Gastrocnemius medialis (tissue), 4 donors: ENCODE results near the gene OTOP2. TPM values are rescaled to one million over a fixed set of nuclear protein-coding genes. Genes with fewer than 3 reads are reported as not detected.
"Not testable (repeated sequence)": the region's sequence is repeated elsewhere in the genome, so short reads cannot be mapped to it uniquely, and the experiment has no call there.

Experiments
- ATAC-seq, 2 donors: fragments of 150-250 bp; one replicate each; pipeline ENCODE4 v1.9.1; 2016
- DNase-seq, 2 donors: peaks; one replicate each; pipeline ENCODE4 v3.0.0-alpha.2; 2019
- H3K27ac ChIP-seq, 4 donors: fragments of 200-600 bp; sonication (generic); 1 replicate in 1 of 4; 2 replicates in 3 of 4; pipeline ENCODE4 v1.5.1; 2016 to 2018; ENCODE audit warnings: mild to moderate bottlenecking in 2 of 4, moderate library complexity in 1 of 4
- H3K27me3 ChIP-seq, 3 donors: fragments of 200-600 bp; sonication (generic) in 2 of 3; 1 replicate in 1 of 3; 2 replicates in 2 of 3; pipeline versions ENCODE4 v1.5.1 to v1.6.0; 2016 to 2019; ENCODE audit warnings: mild to moderate bottlenecking in 1 of 3, moderate library complexity in 1 of 3
- H3K36me3 ChIP-seq, 2 donors: fragments of 200-600 bp; sonication (generic) in 1 of 2; one replicate each; pipeline ENCODE4 v1.5.1; 2017 to 2018
- H3K4me1 ChIP-seq, 2 donors: fragments of 200-600 bp; sonication (generic) in 1 of 2; one replicate each; pipeline ENCODE4 v1.5.1; 2016 to 2017; ENCODE audit warnings: mild to moderate bottlenecking in 2 of 2
- H3K4me3 ChIP-seq, 4 donors: fragments of 200-600 bp; sonication (generic) in 3 of 4; 1 replicate in 1 of 4; 2 replicates in 3 of 4; pipeline ENCODE4 v1.5.1; 2016 to 2019; ENCODE audit warnings: mild to moderate bottlenecking in 2 of 4
- H3K9me3 ChIP-seq, 3 donors: fragments of 200-600 bp; sonication (generic) in 2 of 3; 1 replicate in 1 of 3; 2 replicates in 2 of 3; pipeline ENCODE4 v1.5.1; 2016 to 2019
- POLR2A ChIP-seq, 2 donors: fragments of 450-650 bp; IDR thresholded peaks; one replicate each; pipeline ENCODE4 v1.6.1; 2017; ENCODE audit warnings: antibody characterized with exemption in 2 of 2, mild to moderate bottlenecking in 2 of 2, moderate library complexity in 2 of 2
- in situ Hi-C, 4 donors: fragments of 200-750 bp; cut with MboI; loops; one replicate each; pipeline versions ENCODE4 v1.15.0 to v1.8.0; 2017; ENCODE audit warnings: low sequenced_read_pairs in 4 of 4
- intact Hi-C: fragments of 100-400 bp; cut with DNase I; formaldehyde crosslinking; loops from one replicate; pipeline ENCODE4 v1.15.1; 2023; ENCODE audit warnings: low total_unique reads
- total RNA-seq, 4 donors: library from RNA; depleted of rRNA; stranded (reverse); fragments of >200 nt; gene quantifications; one replicate each; pipeline versions ENCODE4 v1.1.0 to v1.2.3, GENCODE V29; 2016
- TF ChIP-seq, protein P1 (sequence below), 5 experiments: fragments of 450-650 bp in 3 of 5; fragments of 200-600 bp in 2 of 5; sonication (generic) in 2 of 5; IDR thresholded peaks in 4 of 5; conservative IDR thresholded peaks in 1 of 5; 1 replicate in 4 of 5; 2 replicates in 1 of 5; pipeline ENCODE4 v1.5.1; 2016 to 2019; ENCODE audit warnings: antibody characterized with exemption in 5 of 5, mild to moderate bottlenecking in 3 of 5, moderate library complexity in 3 of 5

The OTOP2 gene
- total RNA-seq, 4 donors from 2014 or later = 0.19 TPM; not detected in 3

DNA sequence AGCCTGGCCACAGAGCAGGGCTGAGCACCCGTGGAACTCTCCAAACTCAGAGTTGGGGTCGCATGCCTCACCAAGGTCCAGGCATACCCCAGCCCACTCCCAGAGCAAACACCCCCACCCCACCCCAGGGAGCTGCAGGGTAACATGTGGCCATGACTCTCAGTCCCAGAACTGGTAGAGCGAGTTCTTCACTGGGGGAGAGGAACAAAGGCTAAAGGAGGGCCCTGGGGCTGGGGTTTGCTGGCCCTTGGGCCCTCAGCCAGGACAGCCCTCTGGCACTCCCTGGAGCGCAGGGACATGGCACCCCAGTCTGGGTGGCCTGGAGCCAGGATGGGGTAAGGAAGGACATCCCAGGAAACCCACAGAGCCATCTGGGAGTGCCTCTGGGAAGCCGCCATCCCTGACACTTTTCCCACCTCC, 44.3 kb downstream of the OTOP2 start:
- Histone ChIP-seq H3K36me3 (no peaks in the 10 kb centered on the region), H3K4me3 (no peak overlapping the region), H3K9me3 (no peaks in the 10 kb centered on the region), H3K27me3 (peaks cover 9 to 22% (median 20%) of the 10 kb centered on the region in 3 donors), H3K27ac (no peak overlapping the region), H3K4me1 (peaks cover 0 to 7% of the 10 kb centered on the region in 2 donors)
- DNase-seq = no peak
- no peak for ATAC-seq
- intact Hi-C loops (no loop called here), in situ Hi-C loops (loop anchor here in 1 of 4 donors (25.0 kb wide), 1 partner anchor 219 kb away; the partner anchor contains the start of gene SUMO2)
- TF ChIP-seq, protein P1, sequence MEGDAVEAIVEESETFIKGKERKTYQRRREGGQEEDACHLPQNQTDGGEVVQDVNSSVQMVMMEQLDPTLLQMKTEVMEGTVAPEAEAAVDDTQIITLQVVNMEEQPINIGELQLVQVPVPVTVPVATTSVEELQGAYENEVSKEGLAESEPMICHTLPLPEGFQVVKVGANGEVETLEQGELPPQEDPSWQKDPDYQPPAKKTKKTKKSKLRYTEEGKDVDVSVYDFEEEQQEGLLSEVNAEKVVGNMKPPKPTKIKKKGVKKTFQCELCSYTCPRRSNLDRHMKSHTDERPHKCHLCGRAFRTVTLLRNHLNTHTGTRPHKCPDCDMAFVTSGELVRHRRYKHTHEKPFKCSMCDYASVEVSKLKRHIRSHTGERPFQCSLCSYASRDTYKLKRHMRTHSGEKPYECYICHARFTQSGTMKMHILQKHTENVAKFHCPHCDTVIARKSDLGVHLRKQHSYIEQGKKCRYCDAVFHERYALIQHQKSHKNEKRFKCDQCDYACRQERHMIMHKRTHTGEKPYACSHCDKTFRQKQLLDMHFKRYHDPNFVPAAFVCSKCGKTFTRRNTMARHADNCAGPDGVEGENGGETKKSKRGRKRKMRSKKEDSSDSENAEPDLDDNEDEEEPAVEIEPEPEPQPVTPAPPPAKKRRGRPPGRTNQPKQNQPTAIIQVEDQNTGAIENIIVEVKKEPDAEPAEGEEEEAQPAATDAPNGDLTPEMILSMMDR (IDR thresholded peaks at IDR 0.05 in 4 of 5, conservative IDR thresholded peaks at IDR 0.05 in 1 of 5) = no peak
- TF ChIP-seq POLR2A (IDR thresholded peaks at IDR 0.05) = no peak

DNA sequence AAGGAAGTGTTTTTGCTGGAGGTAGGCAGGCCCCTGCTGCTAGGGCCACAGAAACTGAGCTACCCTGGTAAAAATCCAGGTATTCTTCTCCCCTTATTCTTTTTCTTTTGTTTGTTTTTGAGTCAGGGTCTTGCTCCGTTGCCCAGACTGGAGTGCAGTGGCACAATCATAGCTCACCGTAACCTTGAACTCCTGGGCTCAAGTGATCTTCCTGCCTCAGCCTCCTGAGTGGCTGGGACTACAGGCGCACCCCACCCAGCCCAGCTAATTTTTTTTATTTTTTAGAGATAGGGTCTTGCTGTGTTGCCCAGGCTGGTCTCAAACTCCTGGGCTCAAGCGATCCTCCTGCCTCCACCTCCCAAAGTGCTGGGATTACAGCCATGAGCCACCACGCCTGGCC, 45.4 kb downstream of the OTOP2 start:
- intact Hi-C loops, H3K9me3 ChIP-seq, H3K4me3 ChIP-seq, ATAC-seq, H3K4me1 ChIP-seq, DNase-seq, H3K36me3 ChIP-seq, H3K27ac ChIP-seq: not testable (repeated sequence)
- peaks cover 11 to 26% (median 20%) of the 10 kb centered on the region in 3 donors for H3K27me3 ChIP-seq
- in situ Hi-C loops = loop anchor here in 1 of 4 donors (25.0 kb wide), 1 partner anchor 218 kb away; the partner anchor contains the start of gene SUMO2

DNA sequence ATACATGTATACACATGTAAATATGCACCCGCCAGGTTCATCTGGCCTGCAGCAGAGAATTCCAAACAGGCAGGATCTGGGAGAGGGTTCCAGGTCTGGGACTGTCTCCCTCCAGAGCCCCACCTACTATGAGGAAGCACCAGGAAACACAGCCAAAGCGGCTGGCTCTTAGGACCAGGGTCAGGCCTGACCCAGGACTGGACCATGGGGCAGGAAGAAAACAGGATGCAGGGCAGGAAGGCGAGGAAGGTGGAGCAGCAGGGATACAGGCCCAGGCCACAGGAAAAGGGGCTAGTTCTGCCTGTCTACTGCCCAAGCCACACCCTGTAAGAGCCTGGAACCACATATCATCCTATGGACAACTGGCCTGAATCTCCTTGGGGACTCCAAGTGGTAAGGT, 46.3 kb downstream of the OTOP2 start:
- TF ChIP-seq POLR2A (IDR thresholded peaks at IDR 0.05) = no peak
- TF ChIP-seq, protein P1 (IDR thresholded peaks at IDR 0.05 in 4 of 5, conservative IDR thresholded peaks at IDR 0.05 in 1 of 5) = no peak
- Histone ChIP-seq H3K4me1 (peaks cover 0 to 7% of the 10 kb centered on the region in 2 donors), H3K27me3 (peaks cover 11 to 28% (median 20%) of the 10 kb centered on the region in 3 donors), H3K9me3 (no peaks in the 10 kb centered on the region), H3K27ac (peak overlapping the region in 2 of 4 donors; percentile 58), H3K36me3 (no peaks in the 10 kb centered on the region), H3K4me3 (peak overlapping the region in 2 of 4 donors; percentile 60 to 61)
- in situ Hi-C loops (loop anchor here in 1 of 4 donors (25.0 kb wide), 1 partner anchor 217 kb away; the partner anchor contains the start of gene SUMO2), intact Hi-C loops (no loop called here)
- ATAC-seq (no peak), DNase-seq (no peak)

DNA sequence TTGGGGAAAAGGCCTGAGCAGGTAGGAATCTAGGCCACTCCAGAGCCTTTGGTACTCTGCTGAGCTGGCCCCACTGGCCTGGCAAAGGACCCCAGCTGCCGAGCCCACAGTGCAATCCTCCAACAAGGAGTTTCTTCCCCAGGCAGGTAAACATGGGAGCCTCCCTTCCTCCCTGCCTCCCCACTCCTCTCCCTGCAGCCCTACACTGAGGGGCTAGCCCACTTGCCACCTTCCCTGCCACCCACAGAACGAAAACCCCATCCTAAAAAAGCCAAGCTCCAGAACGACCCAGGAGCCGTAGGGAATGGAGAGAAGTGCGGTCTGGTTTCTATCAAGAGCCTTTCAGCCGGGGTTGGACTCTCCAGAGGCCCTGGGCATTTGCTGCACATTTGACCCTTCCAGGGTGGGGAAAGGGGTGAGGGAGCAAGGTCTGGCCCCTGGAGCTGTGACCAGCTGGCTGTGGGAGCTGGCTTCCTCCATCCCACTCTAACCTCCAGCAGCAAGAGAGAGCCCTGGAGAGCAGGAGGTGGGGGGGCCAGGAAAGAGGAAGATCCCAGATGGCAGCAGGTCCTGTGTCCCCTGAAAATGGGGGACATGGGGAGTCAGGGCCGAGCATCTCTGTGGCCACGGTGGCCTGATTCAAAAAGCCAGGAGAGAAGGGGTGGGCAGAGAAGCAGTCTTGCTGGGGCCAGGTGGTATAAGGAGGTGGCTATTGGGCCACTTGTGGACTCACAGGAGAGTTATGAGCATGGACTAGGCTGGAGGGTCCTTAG, 47.2 kb downstream of the OTOP2 start:
- peak overlapping the region; percentile 54 to 63 (median 60) for H3K4me3 ChIP-seq
- peaks cover 11 to 28% (median 20%) of the 10 kb centered on the region in 3 donors for H3K27me3 ChIP-seq
- intact Hi-C loops (no loop called here), in situ Hi-C loops (loop anchor here in 1 of 4 donors (25.0 kb wide), 1 partner anchor 216 kb away; the partner anchor contains the start of gene SUMO2)
- H3K36me3 ChIP-seq = no peaks in the 10 kb centered on the region
- H3K4me1 ChIP-seq = peaks cover 0 to 7% of the 10 kb centered on the region in 2 donors
- no peak for DNase-seq
- TF ChIP-seq, protein P1 (IDR thresholded peaks at IDR 0.05 in 4 of 5, conservative IDR thresholded peaks at IDR 0.05 in 1 of 5) = no peak
- TF ChIP-seq POLR2A (IDR thresholded peaks at IDR 0.05) = no peak
- H3K9me3 ChIP-seq = no peaks in the 10 kb centered on the region
- H3K27ac ChIP-seq = peak overlapping the region in 3 of 4 donors; percentile 58 to 62 (median 58)
- ATAC-seq = no peak

DNA sequence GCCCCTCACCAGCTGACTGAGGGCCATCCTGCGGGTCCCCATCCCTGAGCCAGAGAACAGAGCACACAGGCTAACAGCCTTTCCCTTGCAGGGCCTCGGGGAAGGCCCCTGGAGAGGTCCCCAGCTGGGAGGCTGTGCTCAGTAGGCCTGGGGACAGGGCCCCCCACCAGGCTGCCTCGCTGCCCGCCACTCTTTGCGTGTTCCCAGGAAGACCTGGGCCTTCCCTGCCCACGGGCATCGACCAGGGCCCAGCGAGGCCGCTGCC, 47.7 kb downstream of the OTOP2 start:
- H3K27me3 ChIP-seq = peaks cover 11 to 28% (median 20%) of the 10 kb centered on the region in 3 donors
- no peak for TF ChIP-seq POLR2A (IDR thresholded peaks at IDR 0.05)
- TF ChIP-seq, protein P1 (IDR thresholded peaks at IDR 0.05 in 4 of 5, conservative IDR thresholded peaks at IDR 0.05 in 1 of 5) = no peak
- peaks cover 0 to 7% of the 10 kb centered on the region in 2 donors for H3K4me1 ChIP-seq
- intact Hi-C loops (no loop called here), in situ Hi-C loops (loop anchor here in 1 of 4 donors (25.0 kb wide), 1 partner anchor 216 kb away; the partner anchor contains the start of gene SUMO2)
- H3K4me3 ChIP-seq = peak overlapping the region; percentile 54 to 63 (median 60)
- no peaks in the 10 kb centered on the region for H3K9me3 ChIP-seq
- no peaks in the 10 kb centered on the region for H3K36me3 ChIP-seq
- no peak for DNase-seq
- no peak for ATAC-seq
- peak overlapping the region in 3 of 4 donors; percentile 58 to 62 (median 58) for H3K27ac ChIP-seq
